GM10248 (cell line): ENCODE data around the gene RBSN.

Source experiments
- CTCF ChIA-PET: fragments of 300-600 bp; sonication (Branson Sonifier 250); formaldehyde crosslinking; extraction: SDS; loops from one replicate; lab custom pipeline; 2021; ENCODE audit warnings: antibody characterized with exemption; lab: Yijun Ruan, JAX
- POLR2A ChIA-PET: fragments of 350-650 bp; sonication (Branson Sonifier 250); formaldehyde crosslinking; extraction: SDS; loops from one replicate; lab custom pipeline; 2020; ENCODE audit warnings: antibody characterized with exemption; lab: Yijun Ruan, JAX
- DNase-seq: peaks from one replicate; pipeline ENCODE4 v3.0.0; 2012; ENCODE audit errors: extremely low spot score
- TF ChIP-seq, protein P1 (sequence below): IDR thresholded peaks from 2 replicates; pipeline ENCODE4 v1.5.1; 2012; ENCODE audit warnings: mild to moderate bottlenecking, low read depth; ENCODE audit errors: extremely low read depth, missing control alignments, control extremely low read depth

The RBSN gene

DNA sequence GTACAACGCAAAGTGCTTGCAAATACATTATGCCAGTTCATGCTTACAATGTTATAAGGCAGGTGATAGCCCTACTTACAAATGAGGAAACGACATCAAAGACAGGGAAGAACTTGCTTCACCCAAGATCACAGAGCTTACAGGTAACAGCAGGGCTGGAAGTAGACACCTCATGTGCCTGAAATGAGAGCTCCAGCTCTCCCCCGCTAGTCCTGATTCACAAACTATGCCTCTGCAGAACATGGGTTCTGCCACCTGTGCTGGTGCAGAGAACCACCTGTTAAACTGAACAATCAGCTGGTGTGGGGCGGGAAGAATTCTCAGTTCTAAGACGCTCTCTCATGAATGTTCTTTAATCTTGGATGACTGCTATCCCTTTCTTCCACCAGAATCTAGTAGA is 7.4 kb downstream of the RBSN start:
- CTCF ChIA-PET, result interaction anchor here (1.1 to 1.5 kb wide), 3 partner anchors 16 to 22 kb away, joined by 3 to 6 read pairs (median 5); no protein-coding TSS in a partner anchor
- POLR2A ChIA-PET, result no interaction called here
- no peak for DNase-seq
- TF ChIP-seq, protein P1, sequence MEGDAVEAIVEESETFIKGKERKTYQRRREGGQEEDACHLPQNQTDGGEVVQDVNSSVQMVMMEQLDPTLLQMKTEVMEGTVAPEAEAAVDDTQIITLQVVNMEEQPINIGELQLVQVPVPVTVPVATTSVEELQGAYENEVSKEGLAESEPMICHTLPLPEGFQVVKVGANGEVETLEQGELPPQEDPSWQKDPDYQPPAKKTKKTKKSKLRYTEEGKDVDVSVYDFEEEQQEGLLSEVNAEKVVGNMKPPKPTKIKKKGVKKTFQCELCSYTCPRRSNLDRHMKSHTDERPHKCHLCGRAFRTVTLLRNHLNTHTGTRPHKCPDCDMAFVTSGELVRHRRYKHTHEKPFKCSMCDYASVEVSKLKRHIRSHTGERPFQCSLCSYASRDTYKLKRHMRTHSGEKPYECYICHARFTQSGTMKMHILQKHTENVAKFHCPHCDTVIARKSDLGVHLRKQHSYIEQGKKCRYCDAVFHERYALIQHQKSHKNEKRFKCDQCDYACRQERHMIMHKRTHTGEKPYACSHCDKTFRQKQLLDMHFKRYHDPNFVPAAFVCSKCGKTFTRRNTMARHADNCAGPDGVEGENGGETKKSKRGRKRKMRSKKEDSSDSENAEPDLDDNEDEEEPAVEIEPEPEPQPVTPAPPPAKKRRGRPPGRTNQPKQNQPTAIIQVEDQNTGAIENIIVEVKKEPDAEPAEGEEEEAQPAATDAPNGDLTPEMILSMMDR, result no peak

DNA sequence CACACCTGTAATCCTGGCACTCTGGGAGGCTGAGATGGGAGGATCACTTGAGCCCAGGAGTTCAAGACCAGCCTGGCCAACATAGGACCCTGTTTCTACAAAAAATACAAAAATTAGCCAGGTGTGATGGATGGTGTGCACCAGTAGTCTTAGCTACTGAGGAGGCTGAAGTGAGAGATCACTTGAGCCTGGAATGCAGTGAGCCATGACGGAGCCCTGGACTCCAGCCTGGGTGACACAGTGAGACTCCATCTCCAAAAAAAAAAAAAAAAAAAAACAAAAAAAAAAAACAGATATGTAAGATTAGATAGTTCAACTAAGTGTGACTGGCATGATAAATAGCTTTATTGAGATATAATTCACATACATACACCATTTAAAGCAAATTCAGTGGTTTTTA is 9.7 kb downstream of the RBSN start:
- ChIA-PET POLR2A (interaction anchor here (0.7 kb wide), 1 partner anchor 50 kb away, joined by 8 read pairs; no protein-coding TSS in a partner anchor), CTCF (interaction anchor here (0.7 to 1.7 kb wide), 6 partner anchors 9 to 163 kb away, joined by 3 to 6 read pairs (median 4); no protein-coding TSS in a partner anchor)
- no peak for DNase-seq
- TF ChIP-seq, protein P1, result no peak

DNA sequence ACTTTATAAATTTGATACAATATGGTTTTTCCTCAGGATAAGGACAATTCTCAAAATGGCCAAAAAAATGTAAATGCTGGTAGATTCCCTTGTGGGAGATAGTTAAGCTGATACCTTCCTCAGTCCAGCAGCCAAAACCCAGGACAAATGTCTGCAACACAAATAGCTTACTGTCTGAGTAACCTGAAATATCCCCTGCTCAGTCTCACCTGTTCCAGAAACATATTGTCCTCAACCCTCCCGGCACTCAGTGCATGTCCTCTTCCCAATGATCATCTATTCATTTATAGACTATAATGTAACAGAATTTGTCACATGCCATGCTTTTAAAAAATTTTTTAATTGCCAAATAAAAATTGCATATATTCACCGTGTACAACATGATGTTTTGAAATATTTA is 12.2 kb downstream of the RBSN start:
- ChIA-PET POLR2A (interaction anchor here (0.6 kb wide), 1 partner anchor 1642 kb away, joined by 6 read pairs; no protein-coding TSS in a partner anchor), CTCF (interaction anchor here (1.8 kb wide), 1 partner anchor 21 kb away, joined by 6 read pairs; no protein-coding TSS in a partner anchor)
- no peak for DNase-seq
- TF ChIP-seq, protein P1, result no peak

DNA sequence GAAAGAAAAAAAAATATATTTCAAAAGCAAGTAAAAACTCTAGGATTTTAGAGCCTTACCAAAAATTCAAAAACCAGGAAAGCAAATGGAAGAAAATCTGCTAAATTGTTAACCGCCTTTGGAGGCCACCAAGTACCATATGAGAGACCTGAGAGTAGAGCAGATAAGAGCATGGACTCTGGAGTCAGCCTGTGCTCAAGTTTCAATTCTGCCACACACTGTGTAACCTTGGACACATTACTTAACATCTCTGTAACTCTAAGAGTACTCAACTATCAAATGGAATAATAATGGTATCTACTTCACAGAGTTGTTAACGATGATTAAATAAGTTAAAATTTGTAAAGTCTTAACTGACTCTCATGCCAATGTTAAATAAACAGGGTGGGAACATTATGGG is 12.7 kb downstream of the RBSN start:
- no peak for DNase-seq
- TF ChIP-seq, protein P1, result no peak
- ChIA-PET POLR2A (no interaction called here), CTCF (interaction anchor here (1.8 kb wide), 1 partner anchor 22 kb away, joined by 6 read pairs; no protein-coding TSS in a partner anchor)

DNA sequence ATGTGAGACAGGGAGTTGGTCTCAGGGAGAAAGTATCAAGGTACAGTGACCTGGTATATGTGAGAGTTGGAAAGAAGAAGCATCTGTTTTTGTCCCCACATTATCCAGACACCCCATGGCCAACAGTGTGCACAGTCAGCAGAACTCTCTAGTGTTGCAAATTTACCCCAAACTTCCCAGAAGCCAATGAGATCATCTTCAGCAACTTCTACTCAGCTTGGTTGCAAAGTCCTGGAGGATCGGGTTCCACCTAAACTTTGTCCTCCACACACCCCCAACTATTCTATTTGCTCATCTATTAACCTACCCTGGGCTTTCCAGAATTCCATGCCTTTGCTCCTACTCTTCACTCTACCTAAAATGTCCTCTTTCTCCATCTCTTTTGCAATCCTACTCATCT is 15.7 kb downstream of the RBSN start:
- CTCF ChIA-PET, result interaction anchor here (0.7 to 1.4 kb wide), 3 partner anchors 11 to 15 kb away, joined by 3 to 4 read pairs (median 4); partner anchors contain the start of gene RBSN
- POLR2A ChIA-PET, result no interaction called here
- TF ChIP-seq, protein P1, result no peak
- DNase-seq, result no peak

DNA sequence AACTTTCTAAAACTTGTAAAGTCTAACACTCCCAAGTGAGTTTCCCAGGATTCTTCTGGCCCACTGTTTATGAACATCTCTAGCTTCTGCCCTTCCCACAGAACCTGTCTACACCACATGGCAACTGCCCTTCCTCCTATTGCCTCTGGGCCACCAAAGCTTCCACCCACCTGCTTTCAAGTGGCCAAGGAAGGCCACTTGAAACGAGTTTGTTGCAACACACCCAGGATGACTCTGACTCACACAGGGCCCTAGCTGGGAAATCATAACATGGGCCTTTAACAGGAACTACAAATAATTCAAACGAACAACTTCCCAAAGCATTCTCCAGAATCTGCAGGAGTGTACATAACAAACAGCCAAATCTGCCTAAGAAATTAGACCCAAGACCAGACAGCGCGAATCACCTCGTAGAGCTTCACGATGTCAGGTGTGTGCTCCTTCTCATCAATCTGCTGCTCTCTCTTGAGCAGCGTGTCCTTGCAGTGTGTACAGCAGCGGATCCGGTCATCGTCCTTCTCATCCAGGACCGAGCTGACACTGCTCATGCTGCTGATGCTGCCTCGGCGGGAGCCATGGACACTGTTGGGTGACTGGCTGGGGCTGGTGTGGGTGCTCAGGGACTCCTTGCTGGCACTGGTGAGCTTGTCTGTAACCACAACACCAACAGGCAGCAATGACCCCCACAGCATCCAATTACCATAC is 16.8 kb downstream of the RBSN start:
- DNase-seq, result no peak
- TF ChIP-seq, protein P1, result no peak
- POLR2A ChIA-PET, result no interaction called here
- CTCF ChIA-PET, result interaction anchor here (1.3 to 2.3 kb wide), 4 partner anchors 12 to 26 kb away, joined by 4 to 9 read pairs (median 4); partner anchors contain the start of gene RBSN
